Activated CD8-positive, alpha-beta memory T cell treated with anti-CD3 and anti-CD28 coated beads, Interleukin-2, amount 50 U/mL, for 48 hours (primary cell): ENCODE measurements around the gene ANKS4B.
"Not testable (repeated sequence)": the region's sequence is repeated elsewhere in the genome, so short reads cannot be mapped to it uniquely, and the experiment has no call there.

Experiments used
- DNase-seq: peaks from one replicate; pipeline ENCODE4 v3.0.0-alpha.2; 2020

The ANKS4B gene

DNA sequence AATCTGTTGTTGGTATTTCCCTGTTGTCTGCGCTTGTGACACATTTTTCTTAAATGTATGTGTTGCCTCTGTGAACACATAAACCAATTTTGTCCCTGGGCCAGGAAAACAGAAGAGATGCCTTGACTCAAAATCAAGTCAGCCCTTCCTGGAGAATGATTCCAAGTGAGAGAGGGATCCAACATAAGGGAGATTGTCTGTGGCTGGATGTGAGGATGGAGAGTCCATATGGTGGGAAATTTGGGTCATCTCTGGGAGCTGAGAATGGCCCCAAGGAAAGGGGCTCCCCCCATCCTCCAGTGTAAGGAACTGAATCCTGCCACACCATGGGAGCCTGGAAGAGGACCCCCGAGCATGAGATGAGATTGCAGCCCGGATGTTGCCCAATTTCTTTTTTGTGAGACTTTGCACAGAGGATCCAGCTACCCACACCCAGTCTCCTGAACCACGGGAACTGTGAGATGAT, 31.1 kb downstream of the ANKS4B start:
- DNase-seq = no peak

DNA sequence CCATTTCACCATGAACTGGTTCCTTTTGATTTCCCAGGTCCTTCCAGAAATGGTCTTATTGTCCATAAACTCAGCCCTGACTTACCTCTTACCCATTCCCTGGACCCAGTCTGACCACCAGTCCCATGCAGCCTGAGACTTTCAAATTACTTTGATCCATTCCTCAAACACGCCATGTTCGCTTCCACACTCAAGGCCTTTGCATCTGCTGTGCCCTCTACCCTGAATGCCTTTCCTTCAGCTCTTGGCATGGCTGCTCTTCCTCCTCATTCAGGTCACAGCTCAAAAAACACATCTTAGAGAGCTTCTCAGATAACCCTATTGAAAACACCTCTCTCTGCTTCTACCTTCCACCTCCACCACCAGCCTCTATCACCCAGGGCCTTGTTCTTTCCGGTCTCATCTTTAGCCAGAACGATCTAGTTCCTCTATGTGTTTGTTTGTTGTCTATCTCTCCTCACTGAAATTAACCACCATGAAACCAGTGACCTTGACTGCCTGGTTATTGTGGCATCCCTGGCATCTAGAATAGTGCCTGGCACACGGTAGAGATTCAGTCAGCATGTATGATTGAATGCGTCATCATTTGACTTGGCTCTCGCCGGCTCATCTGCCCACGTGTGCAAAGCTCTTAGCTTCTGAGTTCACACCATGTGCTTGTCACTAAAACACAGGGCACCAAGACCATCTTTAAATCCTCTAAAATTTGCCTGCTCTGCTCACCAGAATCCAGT, 31.8 kb downstream of the ANKS4B start:
- DNase-seq = no peak

DNA sequence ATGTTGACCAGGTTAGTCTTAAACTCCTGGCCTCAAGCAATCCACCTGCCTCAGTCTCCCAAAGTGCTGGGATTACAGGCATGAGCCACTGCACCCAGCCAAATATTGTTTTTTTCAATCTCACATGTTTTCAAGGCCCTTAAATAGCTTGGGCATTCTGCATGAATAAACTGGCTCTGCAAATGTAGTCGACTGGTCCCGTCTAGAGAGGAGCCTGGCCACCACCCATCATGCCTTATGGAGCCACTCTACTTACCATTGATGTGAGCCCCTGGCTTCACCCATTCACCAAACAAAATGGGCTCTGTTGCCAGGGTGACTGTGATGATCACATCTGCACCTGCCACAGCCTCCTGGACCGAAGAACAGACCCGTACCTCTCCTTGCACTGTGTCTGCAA, 33.8 kb downstream of the ANKS4B start:
- no peak for DNase-seq

DNA sequence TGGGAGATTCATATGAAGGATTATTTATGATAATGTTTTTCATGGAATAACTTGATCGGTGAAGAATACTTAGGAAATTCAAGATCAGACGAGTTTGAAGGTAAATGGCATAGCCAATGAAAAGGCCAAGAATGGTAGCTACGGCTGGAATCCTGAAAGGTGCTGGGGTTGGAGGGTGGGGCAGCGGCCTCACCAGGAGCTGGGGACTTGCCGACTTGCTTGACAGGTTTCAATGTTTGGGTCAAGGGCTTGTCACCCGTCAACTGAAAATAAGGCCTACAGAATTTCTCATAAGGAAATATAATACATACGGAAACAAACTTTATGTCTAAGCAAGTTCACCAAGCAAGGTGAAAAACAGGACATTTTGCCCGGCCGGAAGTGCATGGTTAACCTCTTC, 34.7 kb downstream of the ANKS4B start:
- no peak for DNase-seq

DNA sequence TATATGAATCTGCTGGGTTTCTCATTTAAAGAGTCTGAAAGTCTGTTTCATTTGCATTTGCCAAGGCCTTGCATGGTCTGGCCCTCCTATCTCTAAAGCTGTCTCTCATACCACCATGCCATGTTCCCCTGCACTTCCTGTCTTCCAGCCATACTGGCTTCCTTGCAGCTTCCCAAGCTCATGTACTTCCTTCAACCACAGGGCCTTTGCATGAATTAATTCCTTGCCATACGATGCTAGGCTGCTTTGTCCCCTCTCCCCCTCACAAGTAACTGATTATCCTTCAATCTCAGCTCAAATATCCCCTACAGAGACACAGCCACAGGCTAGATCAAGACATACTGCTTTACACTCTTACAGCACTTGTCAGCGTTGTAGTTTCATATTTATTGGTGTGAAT, 38.8 kb downstream of the ANKS4B start:
- DNase-seq = no peak

DNA sequence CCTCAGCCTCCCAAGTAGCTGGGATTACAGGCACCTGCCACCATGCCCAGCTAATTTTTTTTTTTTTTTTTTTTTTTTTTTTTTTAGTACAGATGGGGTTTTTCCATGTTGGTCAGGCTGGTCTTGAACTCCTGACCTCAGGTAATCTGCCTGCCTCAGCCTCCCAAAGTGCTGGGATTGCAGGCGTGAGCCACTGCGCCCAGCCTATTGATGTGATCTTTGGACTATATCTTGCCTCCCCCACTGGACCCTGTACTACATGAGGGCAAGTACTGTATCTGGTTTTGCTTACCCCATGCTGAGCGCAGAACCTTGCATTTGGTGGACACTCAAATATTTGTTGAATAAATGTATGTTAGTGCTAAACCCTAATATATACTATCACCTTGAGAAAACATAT, 39.3 kb downstream of the ANKS4B start:
- not testable (repeated sequence) for DNase-seq

DNA sequence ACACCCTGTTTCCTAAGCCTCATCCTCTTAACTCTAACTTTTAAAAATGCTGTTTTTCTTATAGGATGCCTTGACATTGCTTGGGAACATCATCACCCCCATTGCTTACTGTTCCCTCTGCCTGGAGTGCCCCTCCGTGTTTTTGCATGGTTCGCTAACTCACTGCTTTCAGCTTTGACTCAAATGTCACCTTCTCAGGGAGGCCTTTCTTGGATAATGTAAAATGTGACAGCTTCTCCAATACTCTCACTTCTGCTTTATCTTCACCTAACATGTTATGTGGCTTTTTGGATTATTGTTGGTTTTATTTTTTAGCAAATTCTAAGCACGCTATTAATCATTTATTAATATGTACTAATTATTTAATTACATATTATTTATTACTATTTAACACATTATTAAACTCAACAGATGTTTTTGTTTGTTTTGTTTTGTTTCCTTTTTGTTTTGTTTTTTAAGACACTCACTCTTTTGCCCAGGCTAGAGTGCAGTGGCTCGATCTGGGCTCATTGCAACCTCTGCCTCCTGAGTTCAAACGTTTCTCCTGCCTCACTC, 40.8 kb downstream of the ANKS4B start:
- no peak for DNase-seq

DNA sequence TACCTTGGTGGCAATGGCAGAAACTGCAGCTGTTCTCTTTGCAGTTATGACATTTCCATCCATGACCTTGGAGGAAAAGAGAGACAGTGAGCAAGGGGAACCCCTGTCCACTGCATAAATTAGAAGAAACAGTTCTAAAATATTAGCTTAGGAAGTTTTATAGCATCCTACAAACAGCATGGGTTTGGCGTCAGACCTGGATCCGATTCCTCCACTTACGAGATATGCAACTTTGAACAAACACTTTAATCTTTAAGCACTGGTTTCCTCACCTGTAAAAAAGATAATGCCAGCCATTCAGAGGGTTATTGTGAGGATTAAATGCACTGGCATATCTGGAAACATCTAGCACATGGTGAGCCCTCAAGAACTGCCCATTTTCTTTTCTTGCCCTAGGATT, 42.0 kb downstream of the ANKS4B start:
- DNase-seq = no peak

DNA sequence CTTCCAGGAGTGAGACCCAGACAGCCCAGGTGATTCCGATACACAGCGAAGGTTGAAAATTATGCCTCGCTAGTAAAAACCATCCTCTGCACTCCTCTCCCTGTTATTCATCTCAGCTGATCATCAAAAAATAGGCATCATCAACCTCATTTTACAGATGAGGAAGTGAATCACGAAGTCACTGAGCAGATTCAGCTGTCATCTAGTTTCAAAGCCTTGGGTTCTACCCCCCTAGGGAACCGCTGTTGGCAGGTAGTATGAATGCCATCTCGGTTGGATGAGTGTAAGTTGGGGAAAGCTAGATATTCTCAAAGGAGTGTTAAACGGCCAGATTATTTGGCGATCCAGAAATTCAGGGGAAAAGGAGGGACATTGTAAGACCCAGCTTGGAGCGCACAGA, 42.6 kb downstream of the ANKS4B start:
- no peak for DNase-seq

DNA sequence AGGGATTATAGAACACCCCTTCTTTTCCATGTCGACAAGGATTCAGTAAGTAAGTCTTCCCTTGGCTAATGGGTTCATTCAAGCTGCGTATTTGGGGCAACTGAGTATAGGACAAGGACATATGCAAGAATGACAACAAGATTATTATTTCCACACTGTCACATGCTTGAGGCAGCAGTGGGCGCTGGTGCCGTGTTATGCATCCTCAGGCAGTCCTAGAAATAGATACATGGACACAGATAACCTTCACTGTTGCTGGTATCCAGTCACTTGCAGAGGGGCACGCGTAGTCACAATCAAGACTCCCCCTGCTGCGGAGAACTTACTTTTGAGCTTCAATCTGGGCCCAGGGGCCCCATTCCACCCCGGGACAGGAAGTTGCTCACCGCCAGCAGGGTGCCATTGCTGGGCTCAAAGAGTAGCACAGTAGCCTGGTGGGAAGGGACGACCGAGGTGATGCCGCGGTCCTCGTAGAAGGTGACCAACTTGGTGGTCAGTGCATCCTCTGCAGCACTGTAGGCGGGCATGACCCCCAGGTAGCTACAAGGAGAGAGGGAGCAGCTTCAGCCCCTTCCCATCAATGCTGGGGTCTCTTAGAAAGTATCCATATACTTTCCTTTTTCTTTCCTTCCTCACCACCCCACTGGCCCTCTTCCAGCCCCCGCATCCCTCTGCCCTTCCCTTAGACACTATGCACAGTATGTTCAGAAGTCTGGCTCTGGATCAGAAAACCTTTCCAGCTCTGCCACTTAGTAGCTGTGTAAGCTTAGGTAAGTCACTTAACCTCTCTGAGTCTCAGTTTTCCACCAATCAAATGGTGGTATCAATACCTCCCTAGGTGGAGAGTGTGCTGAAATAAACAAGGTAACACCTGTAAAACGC, 43.8 kb downstream of the ANKS4B start:
- DNase-seq = no peak

DNA sequence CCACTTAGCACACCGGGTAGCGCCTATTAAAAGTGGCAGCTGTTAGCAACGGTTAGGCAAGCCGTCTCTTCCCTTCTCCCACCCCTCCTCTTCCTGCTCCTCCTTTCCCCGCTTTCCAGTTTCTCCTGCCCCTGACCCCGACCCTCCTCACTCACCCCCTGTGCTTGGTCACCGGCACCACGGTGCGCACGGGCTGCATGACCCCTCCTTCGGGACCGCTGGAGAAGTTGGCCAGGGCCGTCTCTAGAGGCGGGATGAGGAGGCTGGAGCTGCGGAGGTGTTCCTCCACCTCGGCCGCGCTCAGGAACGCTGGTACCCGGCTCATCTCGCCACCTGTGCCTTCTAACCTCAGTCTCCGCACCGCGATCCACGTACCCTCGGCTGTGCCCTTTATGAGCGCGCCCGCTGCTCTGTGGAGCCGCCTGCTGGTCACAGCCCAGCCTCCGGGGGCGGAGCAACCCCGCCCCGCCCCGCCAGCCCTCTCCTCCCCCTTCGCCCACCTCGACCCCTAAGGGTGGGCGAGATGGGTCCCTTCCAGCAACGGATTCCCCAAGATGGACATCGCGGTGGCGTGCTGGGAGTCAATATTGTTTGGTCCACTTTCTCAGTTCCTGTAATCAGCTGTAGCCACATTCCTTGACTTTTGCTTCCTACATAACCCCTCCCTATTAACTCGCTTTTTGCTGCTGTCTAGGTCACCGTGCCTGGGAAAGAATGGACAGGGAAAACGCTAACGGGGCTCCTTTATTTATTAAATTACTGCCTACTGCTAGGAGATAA, 44.6 kb downstream of the ANKS4B start, which contains the start of gene CRYM:
TSS of gene CRYM (minus strand) at position 364 of the 780 bp plus-strand sequence. CDS start at position 325, 39 bp downstream.
- DNase-seq = peak; percentile 81

DNA sequence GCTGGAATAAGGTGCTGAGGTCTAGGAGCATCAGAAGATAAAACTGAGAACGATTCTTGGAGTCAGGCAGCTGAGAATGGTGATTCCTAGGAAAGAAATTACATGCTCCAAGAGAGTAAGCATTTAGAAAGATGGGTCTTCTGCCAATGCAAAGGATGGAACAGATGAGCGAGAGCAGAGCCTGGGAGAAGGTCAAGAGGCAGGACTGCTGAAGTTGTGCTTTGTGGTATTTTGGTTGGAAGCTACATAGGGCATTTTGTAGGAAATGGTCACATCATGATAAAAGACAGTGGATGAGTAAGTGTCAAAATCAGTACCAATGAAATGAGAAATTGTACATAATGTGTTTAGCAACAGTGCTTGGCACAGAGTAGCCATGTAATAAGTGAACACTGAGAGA, 46.0 kb downstream of the ANKS4B start:
- no peak for DNase-seq

DNA sequence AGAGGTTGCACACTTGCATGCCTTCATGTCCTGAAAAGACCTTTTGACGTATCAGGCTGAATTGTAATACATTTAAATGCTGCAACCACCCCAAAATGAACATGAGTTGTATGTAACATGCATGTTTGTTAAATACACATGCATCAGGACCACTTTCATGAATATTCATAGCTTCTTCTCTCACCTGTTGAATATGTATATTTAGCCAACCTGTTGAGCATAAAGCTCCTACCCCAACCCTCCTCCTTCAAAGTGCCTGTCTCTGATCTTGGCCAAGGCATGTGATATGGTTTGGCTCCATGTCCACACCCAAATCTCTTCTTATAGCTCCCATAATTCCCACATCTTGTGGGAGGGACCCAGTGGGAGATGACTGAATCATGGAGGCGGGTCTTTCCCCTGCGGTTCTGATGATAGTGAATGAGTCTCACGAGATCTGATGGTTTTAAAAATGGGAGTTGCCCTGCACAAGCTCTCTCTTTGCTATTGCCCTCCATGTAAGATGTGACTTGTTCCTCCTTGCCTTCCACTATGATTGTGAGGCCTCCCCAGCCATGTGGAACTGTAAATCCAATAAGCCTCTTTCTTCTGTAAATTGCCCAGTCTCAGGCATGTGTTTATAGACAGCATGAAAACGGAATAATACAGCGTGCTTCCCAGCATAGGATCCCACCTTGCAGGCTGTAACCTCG, 48.3 kb downstream of the ANKS4B start:
- no peak for DNase-seq

DNA sequence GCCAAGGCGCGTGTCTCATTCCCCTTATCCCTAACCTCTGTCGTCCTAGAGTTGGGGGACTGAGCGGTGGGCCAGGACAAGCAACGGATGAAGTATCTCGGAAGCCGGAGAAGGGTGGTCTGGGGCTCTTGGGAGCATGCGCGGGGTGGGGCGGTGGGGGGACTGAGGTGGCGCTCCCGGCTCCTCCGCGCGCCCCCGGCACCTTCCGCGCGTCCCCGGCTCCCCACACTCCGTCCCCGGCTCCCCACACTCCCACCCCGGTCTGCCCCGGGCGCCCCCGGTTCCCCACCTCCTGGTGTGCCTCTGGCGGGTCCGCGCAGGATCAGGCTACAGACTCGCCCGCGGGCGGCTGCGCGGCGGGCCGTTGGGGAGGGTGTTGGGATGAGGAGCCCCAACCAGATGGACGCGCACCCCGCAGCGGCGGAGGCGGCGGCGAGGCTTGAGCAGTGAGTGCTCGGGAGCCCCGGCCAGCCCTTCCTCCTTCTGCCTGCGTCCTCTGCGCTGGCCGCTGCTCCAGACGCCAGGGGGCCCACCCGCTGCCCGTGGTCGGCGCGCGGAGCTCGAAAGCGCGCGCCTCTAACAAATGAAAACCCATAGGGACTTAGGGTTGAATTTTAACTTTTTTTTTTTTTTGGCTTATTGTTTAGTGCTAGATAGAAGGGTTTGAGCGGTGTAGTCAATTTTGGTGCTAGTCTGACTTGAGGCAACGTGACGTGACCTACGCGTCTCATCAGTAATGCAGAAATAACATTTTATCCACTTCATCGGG, 50.2 kb downstream of the ANKS4B start:
- DNase-seq = no peak

DNA sequence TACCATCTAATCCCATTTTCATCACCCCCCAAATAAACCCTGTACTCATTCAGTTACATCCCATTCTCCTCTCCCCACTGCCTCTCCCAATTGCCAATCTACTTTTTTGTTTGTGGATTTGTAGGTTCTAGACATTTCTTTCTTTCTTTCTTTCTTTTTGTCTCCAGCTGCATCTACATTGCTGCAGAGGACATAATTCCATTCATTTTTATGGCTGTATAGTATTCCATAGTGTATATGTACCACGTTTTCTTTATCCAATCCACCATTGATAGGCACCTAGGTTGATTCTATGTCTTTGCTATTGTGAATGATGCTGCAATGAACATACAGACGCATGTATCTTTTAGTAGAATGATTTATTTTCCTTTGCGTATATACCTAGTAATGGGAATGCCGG, 50.9 kb downstream of the ANKS4B start:
- DNase-seq = no peak

DNA sequence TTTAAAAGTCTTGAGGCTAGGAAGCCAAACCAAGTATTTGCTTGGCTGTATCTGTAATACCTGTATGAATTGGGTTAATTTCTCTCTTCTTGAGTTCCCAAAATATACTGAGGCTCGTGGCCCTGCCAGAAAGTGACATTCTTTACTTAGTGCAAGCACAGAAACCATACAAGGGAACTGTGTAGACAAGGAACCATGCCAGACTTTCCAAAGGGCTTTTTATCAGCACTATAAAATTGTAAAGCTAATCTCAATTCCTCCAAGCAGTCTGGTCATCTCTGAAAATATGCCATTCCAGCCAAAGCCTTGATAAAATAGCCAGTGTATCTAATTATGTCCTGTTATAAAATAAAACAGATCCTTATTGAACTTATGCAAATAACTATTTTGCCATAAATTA, 51.8 kb downstream of the ANKS4B start:
- no peak for DNase-seq

DNA sequence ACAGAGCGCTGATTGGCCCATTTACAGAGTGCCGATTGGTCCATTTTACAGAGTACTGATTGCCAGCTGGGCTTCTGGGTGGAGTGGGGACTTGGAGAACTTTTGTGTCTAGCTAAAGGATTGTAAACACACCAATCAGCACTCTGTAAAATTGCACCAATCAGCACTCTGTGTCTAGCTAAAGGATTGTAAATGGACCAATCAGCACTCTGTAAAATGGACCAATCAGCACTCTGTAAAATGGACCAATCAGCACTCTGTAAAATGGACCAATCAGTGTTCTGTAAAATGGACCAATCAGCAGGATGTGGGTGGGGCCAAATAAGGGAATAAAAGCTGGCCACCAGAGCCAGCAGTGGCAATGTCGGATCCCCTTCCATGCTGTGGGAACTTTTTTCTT, 56.3 kb downstream of the ANKS4B start:
- DNase-seq = not testable (repeated sequence)

DNA sequence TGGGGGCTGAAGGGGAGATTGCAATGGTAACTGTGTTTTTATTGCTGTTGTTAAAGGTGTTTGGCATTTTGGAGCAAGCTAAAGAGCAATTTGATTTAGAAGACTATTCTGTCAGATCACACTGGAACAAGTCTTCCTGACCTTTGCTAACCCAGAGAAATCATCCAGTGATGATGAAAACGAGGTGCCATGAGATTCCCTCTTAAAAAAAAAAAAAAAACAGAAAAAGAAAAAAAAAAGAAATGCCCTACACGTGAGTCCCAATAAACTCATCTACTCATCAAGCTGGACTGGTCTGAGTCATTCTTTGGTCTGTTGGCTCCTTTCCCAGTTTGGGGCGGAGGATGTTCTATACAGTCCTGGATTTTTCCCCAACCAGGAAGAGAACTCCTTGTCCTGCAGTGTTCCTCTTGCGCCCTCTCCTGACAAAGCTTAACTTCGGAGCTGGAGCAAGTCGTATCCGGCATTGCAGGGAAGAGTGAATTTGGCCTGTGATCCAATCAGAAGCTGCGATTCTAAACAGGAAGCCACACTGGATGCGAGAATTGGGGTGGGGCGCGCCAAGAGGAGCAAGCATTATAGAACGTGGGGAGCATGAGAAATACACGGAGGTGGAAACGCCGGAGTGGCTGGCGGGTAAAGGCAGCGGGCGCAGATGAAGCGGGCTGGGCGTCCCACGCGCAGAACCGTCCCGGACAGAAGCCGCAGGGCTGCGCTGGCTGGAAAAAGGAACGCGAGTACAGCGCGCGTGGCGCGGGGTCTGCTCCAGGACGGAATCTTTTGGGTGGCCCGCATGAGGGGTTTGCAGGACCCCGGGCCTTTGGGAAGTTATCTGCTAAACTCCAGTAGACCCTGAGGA, 67.0 kb downstream of the ANKS4B start:
- no peak for DNase-seq

DNA sequence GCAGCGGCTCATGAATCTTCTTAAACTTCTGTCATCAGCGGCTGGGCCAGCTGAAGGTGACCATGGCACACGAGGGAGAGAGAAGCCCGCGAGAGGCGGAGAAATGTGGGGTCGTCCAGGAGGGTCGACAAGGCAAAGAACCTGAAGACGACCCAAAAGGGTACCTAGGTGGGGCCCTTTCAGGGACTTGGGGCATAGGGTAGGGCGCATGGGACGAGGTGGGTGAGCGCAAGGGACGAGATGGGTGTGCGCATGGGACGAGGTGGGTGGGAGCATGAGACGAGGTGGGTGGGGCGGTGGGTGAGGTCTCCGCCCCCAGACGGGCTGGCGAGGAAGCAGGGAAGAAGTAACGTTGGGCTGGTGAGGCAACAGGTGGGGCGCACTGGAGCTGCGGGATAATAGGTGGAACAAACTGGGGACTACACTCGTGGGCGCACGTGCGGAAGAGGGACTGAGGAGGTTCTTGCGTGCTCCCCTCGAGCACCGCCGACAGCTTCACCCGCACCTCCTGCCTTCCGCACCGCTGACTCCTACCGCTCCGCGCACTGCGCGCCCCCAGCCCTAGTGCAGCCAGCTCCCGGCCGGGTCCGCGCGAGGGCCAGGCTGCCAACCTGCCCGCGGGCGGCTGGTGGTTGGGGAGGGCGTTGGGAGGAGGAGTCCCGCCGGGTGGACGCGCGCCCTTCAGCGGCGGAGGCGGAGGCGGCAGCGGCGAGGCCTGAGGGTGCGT, 67.8 kb downstream of the ANKS4B start:
- DNase-seq = peak; percentile 74

DNA sequence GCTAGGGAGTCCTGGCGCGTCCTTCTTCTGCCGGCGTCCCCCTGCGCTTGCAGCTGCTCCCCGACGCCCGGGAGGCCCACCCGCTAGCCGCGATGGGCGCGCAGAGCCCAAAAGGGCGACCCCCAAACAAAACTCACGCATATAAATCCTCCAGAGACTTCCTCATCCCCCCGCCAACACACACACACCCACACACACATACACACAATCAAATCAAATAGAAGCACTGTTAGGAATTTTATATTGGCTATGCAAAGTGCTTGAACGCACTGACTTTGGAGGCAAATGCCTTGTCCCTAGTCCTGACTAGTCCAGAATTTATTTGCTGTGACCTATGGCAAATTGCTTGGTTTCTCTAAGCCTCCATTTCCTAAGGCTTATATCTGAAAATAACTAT, 68.4 kb downstream of the ANKS4B start:
- DNase-seq = no peak
